Endothelial cell of hepatic sinusoid (primary cell): ENCODE data around the gene BTF3.

Experiments used
- in situ Hi-C: cut with HindIII; loops from 2 replicates; pipeline ENCODE4 v1.10.0; 2017; ENCODE audit warnings: low sequenced_read_pairs

BTF3 gene

DNA sequence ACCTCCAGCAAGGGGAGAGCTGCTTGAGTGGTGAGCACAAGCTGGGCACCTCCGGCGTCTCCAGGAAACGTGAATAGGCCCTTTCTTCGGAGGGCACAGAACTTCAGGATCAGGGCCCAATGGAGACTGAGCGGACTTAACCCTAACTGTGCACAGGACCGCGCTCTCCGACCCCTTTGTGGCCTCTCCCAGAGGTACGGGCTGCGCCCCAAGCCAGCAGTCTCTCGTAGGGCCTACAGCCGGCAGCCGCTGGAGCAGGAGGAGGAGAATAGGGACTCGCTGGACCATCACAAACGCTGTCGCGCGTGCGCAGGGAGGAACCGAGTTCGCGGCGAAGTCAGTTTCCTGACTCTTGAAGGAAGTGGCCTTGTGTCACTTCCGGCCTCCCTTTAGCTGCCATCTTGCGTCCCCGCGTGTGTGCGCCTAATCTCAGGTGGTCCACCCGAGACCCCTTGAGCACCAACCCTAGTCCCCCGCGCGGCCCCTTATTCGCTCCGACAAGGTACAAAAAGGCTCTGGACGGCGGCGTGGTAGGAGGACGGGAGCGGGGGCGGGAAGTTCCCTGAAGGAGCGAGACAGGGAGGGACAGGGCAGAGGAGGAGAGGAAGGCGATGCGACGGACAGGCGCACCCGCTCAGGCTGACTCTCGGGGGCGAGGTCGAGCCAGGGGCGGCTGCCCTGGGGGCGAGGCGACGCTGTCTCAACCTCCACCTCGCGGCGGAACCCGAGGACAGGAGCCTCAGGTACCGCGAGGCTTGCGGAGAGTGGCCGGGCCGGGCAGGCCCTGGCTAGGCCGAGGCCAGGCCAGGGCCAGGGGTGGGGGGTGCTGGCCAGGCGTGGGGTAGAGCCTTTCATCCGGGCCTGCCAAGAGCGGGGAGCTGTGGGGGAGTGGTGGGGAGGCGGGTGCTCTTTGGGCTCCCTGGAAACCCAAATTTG lies at the start of gene BTF3:
Gene BTF3 (plus strand): TSS at position 386 of the 936 bp plus-strand sequence. CDS start 226 bp downstream, at position 612.
- in situ Hi-C loops: no loop called here

DNA sequence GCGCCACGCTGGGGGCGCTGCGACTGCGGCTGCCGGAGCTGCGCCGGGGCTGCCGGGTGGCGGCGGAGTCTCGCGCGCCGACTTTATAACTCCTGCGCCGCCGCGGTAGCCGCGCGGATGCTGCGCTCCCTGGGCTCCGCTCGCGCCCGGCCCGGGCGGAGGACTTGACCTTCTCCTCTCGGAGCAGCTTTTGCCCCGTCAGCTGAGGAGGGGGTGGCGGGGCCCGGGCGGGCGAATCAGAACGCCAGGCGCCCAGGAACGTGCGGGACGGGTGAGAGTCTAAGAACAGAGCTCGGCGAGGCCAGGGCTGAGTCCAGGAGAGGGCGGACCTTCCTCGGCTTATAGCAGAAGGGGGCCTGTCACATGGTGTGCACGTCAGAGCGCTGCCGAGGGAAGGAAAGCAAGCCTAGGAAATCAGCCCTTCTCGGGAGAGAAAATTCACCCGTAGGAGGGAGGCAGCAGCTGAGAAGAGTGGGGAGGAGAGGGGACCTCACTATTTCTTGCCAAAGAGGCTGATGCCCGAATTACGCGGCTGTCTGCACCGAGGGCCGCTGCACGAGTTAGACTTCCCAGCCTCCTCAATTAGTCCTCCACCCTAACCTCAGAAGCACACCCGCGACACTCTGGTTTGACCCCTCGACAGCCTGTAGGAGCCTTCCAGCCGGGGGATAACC lies 49.6 kb upstream of the BTF3 start, which contains the start of gene FOXD1:
Gene FOXD1 (minus strand): TSS at position 315 of the 674 bp plus-strand sequence. CDS start 415 bp downstream, outside the sequence.
- in situ Hi-C loops: no loop called here

DNA sequence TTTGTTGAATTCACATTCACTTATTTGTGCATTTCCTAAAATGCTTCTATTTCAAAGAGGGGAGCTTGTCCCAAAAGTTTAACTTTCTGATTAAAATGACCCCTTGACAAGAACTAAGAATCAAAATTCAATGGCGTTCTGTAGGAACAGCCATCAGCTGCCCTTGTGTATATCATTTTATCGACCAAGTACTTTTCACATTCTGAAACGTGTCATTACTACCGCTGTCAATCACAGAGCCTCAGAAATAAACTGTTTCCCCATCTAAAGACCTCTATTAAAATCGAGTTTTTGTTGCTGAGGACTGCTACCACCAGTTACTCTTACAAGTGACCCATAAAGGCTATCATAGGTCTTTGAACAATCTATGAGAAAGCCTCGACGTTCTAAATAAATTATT lies 48.1 kb upstream of the BTF3 start:
- in situ Hi-C loops: loop anchor here (5.0 to 25.0 kb wide), 2 partner anchors 213 to 363 kb away; no protein-coding TSS in a partner anchor

DNA sequence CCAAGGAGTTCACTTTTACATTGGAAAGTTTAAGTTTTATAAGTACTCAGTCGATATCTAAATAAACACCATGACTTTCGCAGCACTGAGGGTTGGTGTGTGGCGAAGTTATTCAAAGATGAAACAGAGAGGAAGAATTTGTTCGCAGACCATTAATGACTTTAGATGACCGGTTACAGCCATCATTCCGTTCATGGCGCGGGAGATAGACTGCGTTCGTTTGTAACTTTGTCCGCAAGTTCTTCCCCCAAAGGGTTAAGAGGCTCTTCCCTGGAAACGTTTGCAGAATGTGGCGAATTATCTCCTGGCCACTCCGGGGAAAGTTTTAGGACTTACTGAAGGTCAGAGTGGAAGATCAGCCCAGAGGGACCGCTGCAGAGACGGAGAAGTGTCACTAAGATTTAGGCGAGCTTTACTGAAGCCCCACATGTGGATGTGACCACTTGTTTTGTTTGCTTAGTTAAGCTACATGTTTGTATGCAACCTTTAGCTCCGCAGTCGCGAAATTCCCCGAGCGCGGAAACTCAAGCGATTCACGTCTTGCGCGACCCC lies 47.5 kb upstream of the BTF3 start:
- in situ Hi-C loops: loop anchor here (5.0 to 25.0 kb wide), 2 partner anchors 213 to 363 kb away; no protein-coding TSS in a partner anchor

DNA sequence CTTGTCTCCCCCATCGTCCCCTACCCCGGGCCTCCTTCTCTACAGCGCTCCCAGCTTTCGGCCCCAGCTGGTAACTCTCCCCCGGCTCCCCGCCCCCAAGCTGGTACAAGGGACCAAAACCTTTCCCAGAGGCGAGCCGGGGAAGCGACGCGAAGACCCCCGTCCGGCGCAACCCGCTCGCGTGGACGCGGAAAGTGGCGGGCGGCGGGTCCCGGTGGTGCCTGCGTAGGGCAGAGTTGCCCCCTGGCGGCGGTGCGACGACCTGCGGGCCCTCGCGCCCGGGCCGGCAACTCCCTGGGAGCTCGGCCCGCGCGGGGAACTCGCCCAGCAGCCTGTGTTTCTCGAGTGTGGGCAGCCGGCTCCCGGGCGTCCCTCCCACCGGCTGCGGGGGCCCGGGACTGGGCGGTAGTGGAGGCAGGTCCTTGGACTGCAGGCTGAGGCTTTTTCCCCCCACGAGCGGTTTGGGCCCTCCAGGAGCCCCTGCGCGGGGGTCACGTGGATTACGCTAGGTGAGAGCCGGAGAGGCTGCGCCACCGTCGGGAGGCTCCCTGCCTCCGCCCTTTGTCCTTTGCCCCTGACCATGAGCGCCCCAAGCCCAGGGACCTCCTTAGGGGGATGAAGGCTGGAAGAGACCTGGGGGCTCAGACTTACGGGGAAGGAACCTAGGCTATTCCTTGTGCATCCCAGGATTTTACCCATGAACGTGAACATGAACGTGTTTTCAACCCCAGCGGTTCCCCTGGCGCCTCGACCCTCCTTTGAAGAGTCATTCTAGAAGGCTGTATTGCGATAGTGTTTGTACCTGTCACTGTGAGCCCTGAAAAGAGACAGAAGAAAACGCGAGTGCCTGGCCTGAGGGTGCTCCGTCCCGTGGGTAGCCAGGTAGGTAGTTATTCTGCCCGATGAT lies 46.8 kb upstream of the BTF3 start:
- in situ Hi-C loops: loop anchor here (5.0 to 25.0 kb wide), 2 partner anchors 214 to 364 kb away; no protein-coding TSS in a partner anchor

DNA sequence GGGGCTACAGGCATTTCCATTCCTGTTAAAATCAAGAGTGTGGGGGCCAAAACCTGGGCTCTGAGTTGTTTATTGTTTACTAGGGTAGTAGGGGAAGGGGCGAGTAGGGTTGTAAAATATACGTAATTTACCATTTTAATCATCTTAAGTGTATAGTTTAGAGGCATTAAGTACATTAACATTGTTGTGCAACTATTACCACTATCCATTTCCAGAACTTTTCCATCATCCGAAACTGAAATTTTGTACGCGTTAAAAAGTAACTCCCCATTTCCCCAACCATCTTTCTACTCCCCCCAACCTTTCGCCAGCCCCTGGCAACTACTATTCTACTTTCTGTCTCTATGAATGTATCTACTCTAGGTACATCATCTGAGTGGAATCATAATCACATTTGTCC lies 46.0 kb upstream of the BTF3 start:
- in situ Hi-C loops: loop anchor here (5.0 to 25.0 kb wide), 2 partner anchors 215 to 365 kb away; no protein-coding TSS in a partner anchor

DNA sequence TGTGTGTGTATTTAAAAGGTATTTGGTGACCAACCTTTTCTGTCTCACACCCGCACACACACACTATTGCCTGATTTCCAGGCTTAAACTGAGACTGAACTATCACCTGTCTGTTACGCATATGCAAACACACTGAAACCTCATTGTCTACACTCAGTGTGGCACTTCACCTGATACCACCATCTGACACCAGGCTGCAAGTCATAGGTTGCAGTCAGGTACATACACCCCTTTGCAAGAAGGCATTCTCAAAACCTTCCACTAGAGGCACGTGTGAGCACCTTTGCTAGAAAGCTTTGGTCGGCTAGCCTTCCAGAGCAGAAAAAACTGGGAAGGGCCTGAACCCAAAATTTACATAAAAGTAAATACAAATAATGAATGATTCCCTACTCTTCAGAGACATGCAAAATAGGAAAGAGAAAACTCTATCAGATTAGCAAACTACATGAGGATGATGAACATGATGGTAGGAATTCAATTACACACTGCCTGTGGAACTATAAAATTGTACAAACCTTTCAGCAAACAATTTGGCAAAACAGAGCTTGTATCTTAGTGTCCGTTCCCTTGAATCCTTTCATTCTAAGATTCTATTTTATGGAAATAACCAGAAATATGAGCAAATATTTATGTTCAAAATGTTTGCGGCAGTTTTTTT lies 43.7 kb upstream of the BTF3 start:
- in situ Hi-C loops: loop anchor here (5.0 to 25.0 kb wide), 2 partner anchors 217 to 367 kb away; no protein-coding TSS in a partner anchor

DNA sequence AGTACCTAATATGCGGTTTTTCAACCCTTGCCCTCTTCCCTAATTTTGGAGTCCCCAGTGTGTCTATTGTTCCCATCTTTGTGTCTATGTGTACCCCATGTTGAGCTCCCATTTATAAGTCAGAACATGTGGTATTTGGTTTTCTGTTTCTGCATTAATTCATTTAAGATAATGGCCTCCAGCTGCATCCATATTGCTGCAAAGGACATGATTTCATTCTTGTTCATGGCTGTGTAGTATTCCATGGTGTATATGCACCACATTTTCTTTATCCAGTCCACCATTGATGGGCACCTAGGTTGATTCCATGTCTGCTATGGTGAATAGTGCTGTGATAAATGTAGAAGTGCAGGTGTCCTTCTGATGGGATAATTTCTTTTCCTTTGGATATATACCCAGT lies 41.8 kb upstream of the BTF3 start:
- in situ Hi-C loops: loop anchor here (25.0 kb wide), 1 partner anchor 369 kb away; no protein-coding TSS in a partner anchor

DNA sequence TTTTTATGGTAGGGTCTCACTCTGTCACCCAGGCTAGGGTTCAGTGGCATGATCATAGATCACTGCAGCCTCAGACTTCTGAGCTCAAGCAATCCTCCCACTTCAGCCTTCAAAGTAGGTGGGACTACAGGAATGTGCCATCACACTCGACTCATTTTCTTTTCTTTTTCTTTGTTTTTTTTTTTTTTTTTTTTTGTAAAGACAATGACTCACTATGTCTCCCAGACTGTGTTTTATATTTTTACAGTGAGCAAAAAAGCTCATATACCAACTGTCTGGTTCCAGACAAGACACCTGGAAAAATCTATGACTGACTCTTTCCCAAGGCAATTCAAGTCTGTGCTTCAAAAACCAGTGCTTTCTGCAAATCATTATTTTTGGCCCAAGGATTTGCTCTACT lies 38.9 kb upstream of the BTF3 start:
- in situ Hi-C loops: loop anchor here (25.0 kb wide), 1 partner anchor 372 kb away; no protein-coding TSS in a partner anchor

DNA sequence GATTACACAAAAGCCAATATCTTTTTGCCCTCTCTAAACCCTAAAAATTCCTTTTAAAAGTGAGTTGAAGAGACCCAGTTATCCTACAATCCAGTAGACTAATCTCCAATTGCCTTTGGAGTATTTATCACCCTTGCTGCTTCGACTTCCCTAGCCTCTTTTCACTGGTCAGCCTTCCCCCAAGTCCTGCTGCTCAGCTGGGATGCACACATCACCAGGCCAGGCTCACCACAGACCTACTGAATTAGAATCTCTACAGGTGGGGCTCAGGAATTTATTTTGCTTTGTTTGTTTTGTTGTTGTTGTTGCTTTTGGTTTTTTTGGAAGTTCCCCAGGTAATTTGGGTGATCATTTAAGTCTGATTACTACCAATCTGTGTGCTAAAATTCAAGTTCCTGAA lies 38.1 kb upstream of the BTF3 start:
- in situ Hi-C loops: loop anchor here (25.0 kb wide), 1 partner anchor 373 kb away; no protein-coding TSS in a partner anchor

DNA sequence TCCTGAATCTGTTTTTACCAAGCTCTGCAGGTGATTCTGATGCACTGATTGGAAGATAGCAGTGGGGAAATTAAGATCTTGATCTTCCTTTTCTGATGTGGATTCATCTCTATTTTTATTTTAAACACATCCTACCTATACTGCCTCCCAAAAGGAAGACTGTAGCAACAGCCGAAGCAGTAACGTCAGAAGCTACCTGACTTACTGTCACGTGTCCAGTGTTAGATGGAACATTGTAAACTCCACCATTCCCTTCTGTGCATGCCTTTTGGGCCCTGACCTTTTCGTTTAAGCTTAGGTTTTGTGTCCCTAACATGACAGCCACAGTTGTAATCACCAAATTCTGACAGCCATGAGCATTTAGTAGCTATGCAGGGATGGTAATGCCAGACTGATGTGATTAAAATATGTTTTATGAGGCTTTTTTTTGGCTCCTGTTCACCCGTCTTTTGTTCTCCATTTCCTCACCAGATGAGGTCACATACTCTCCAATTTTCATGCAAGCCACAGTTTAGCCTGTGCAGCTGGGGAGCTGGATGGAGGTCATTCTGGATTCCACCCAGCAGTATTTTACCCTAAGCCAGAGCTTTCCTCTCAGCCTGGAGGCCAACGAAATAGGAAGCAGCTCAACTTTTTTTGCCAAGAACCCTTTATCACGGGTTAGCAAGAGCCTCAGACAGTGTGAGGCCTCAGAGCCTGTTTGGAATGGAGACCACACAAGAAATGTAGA lies 34.1 kb upstream of the BTF3 start:
- in situ Hi-C loops: loop anchor here (25.0 kb wide), 1 partner anchor 377 kb away; no protein-coding TSS in a partner anchor

DNA sequence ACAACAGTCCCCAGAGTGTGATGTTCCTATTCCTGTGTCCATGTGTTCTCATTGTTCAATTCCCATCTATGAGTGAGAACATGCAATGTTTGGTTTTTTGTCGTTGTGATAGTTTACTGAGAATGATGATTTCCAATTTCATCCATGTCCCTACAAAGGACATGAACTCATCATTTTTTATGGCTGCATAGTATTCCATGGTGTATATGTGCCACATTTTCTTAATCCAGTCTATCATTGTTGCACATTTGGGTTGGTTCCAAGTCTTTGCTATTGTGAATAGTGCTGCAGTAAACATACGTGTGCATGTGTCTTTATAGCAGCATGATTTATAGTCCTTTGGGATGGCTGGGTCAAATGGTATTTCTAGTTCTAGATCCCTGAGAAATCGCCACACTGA lies 29.6 kb upstream of the BTF3 start:
- in situ Hi-C loops: loop anchor here (25.0 kb wide), 1 partner anchor 381 kb away; no protein-coding TSS in a partner anchor

DNA sequence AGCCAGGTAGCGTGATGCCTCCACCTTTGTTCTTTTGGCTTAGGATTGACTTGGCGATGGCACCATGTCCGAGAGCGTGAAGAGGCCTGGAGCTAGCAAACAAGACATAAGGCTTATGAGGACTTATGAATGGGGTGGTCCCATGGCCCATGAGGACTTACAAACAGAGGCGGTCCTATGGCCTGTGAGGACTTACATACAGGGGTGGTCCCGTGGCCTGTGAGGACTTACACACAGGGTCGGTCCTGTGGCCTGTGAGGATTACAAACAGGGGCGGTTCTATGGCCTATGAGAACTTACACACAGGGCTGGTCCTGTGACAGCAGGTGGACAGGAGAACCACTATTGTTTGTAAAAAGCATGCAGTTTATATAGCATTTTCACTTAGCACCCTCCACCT lies 28.4 kb upstream of the BTF3 start:
- in situ Hi-C loops: loop anchor here (25.0 kb wide), 1 partner anchor 383 kb away; no protein-coding TSS in a partner anchor

DNA sequence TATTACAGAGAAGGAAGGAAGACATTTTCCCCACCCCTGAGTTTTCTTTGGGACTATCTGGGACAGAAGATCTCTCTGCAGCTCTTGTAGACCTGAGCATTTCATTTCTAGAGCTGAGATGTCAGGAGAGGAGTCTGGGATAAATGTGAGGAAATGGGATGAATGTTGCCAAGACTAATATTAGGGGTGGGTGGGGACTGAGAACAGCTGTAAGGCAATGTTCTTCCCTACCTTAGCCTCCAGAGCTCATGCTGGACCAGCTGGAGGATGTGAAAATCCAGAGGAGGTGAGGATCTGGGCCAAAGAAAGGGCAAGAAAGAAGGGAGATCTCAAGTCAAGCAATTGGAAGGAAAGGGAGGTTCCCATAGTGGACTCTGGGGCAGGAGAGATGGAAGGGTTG lies 26.6 kb upstream of the BTF3 start:
- in situ Hi-C loops: loop anchor here (25.0 kb wide), 1 partner anchor 384 kb away; no protein-coding TSS in a partner anchor

DNA sequence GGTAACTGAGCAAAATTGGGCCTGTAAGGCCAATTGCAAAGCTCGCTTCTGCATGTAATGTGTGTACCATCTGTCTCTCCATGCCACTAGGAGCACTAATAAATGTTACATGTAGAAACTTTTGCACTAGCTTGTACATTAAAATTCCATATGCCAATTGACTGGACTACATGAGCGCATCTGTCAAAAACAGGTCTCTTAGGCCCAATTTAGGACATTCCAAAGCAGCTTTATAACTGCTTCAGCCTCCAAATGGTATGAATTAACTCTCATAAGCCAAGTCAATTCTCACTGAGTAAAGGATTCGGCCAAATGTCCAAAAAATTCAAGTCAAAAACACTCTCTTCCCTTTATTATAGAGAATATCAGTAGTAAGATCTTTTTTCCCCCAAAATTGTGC lies 26.1 kb upstream of the BTF3 start:
- in situ Hi-C loops: loop anchor here (25.0 kb wide), 1 partner anchor 385 kb away; no protein-coding TSS in a partner anchor

DNA sequence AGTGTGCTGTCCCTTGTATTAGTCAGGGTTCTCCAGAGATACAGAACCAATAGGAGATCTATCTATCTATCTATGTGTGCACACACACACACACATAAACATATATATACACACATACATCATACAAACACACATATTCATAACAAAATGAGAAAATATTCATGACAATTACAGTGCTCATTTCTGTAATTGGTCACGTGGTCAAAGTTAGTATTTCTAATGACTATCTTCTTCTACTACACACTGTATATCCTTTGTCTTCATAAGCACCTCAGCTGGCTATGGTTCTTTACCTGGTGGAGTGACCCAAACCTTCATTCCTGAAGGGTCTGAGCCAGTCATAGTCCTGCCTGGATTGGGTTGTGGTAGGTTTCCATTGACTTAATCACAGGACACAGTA lies 17.7 kb upstream of the BTF3 start:
- in situ Hi-C loops: no loop called here

DNA sequence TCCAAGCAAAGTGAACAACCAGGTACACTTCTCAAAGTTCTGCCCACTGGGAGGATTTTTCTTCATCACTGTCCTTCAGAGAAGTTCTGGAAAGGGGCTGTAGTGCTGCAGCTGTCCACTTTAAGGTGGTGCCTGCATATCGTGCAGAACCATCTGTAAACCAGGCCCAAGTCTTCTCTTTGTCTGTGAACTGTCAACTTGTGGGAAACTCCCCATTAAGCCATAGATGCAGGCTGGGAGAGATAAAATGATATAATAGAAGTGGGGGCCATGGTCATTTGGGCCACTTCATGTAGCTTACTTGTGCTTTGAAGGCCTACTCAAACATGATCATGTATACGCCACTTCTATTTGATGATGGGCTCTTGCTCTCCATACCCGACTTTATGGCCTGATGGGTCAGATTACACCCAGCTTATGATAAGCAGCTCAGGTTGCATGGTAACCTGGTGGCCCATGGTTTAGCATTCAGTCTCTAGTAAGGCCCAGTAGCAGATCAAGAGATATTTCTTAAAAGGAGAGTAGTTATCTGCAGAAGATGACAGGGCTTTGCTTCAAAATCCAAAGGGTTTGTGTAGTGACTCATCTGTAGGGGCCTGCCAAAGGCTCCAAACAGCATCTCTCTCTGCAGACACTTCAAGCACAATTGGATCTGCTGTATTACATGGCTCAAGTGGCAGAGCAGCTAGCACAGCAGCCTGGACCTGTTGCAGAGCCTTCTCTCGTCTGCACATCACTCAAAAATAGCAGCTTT lies 15.7 kb upstream of the BTF3 start:
- in situ Hi-C loops: no loop called here

DNA sequence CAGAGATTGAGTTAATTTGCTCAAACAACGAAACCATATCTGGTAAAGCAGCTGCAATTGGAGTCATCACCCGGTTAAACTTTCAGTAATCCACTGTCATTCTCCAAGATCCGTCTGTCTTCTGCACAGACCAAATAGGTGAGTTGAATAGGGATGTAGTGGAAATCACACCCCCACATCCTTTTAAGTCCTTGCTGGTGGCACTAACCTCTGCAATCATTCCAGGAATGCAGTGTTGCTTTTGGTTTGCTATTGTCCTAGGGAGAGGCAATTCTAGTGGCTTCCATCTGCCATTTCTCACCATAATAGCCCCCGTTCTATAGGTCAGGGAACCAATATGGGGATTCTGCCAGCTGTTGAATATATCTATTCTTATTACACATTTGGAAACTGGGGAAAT lies 14.6 kb upstream of the BTF3 start:
- in situ Hi-C loops: no loop called here
